Fibroblast of gingiva (primary cell): ENCODE results near the gene HHAT.

Experiments used
- DNase-seq: peaks from one replicate; pipeline ENCODE4 v3.0.0-alpha.2; 2011; ENCODE audit warnings: low read depth

Gene HHAT

GRCh38 chr1:210600421-210601159 is 271.9 kb downstream of the HHAT start:
- no peak for DNase-seq

- no peak for DNase-seq
Observed at GRCh38 chr1:210603123-210603522, 274.4 kb downstream of the HHAT start.

GRCh38 chr1:210605099-210605498 is 276.4 kb downstream of the HHAT start:
- DNase-seq: no peak

GRCh38 chr1:210607361-210607760 is 278.7 kb downstream of the HHAT start:
- DNase-seq: no peak

- no peak for DNase-seq
Observed at GRCh38 chr1:210608767-210609166, 280.1 kb downstream of the HHAT start.

GRCh38 chr1:210616356-210616755 is 287.7 kb downstream of the HHAT start:
- no peak for DNase-seq

GRCh38 chr1:210617293-210617692 is 288.6 kb downstream of the HHAT start:
- DNase-seq: no peak

- DNase-seq: no peak
Observed at GRCh38 chr1:210618369-210618768, 289.7 kb downstream of the HHAT start.

GRCh38 chr1:210620867-210621488 is 292.3 kb downstream of the HHAT start:
- DNase-seq: no peak

- no peak for DNase-seq
Observed at GRCh38 chr1:210621712-210622111, 293.0 kb downstream of the HHAT start.

GRCh38 chr1:210624722-210625121 is 296.0 kb downstream of the HHAT start:
- DNase-seq: no peak

GRCh38 chr1:210625715-210626114 is 297.0 kb downstream of the HHAT start:
- DNase-seq: no peak

GRCh38 chr1:210626341-210626740 is 297.6 kb downstream of the HHAT start:
- no peak for DNase-seq

- no peak for DNase-seq
Observed at GRCh38 chr1:210627755-210628154, 299.1 kb downstream of the HHAT start.

GRCh38 chr1:210629276-210629675 is 300.6 kb downstream of the HHAT start:
- DNase-seq: no peak

GRCh38 chr1:210631399-210631798 is 302.7 kb downstream of the HHAT start:
- DNase-seq: no peak

- no peak for DNase-seq
Observed at GRCh38 chr1:210633140-210633539, 304.4 kb downstream of the HHAT start.

- DNase-seq: no peak
Observed at GRCh38 chr1:210633636-210634035, 304.9 kb downstream of the HHAT start.

GRCh38 chr1:210635108-210635507 is 306.4 kb downstream of the HHAT start:
- no peak for DNase-seq

- DNase-seq: no peak
Observed at GRCh38 chr1:210641582-210641981, 312.9 kb downstream of the HHAT start.

- DNase-seq: no peak
Observed at GRCh38 chr1:210645582-210646257, 317.0 kb downstream of the HHAT start.

- no peak for DNase-seq
Observed at GRCh38 chr1:210646258-210646616, 317.5 kb downstream of the HHAT start.
